Measurements from ENCODE around the gene FBRSL1.
"Not testable (repeated sequence)": the region's sequence is repeated elsewhere in the genome, so short reads cannot be mapped to it uniquely, and the experiment has no call there.

Gene FBRSL1

DNA sequence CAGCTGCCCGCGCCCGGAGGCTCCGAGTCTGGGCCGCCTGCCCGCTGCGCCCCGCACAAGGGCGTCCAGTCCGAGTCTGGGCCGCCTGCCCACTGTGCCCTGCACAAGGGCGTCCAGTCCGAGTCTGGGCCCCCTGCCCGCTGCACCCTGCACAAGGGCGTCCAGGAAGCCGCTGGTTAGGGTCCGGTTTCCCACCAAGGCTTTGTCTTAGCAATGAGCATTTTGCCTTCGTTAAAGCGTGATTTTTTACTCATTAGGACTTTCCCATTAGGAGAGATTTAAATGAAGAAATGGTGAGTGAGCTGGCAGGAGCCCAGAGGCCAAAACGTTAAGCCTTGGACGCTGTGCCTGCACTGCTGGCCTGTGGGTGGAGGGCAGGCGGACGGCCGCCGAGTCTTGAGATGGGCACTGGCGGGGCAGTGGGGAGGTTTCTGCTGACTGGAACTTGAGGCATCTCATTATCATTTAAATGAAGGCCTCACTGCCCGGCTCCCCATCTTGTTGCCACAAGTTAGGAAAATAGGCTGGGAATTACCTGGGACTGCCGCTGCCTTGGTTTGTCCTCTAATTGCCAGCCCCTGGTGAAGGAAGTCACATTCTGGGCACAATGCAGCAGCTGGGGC, 36.0 kb downstream of the FBRSL1 start:
- no peak for DNase-seq (ENCODE audit: low read depth)

DNA sequence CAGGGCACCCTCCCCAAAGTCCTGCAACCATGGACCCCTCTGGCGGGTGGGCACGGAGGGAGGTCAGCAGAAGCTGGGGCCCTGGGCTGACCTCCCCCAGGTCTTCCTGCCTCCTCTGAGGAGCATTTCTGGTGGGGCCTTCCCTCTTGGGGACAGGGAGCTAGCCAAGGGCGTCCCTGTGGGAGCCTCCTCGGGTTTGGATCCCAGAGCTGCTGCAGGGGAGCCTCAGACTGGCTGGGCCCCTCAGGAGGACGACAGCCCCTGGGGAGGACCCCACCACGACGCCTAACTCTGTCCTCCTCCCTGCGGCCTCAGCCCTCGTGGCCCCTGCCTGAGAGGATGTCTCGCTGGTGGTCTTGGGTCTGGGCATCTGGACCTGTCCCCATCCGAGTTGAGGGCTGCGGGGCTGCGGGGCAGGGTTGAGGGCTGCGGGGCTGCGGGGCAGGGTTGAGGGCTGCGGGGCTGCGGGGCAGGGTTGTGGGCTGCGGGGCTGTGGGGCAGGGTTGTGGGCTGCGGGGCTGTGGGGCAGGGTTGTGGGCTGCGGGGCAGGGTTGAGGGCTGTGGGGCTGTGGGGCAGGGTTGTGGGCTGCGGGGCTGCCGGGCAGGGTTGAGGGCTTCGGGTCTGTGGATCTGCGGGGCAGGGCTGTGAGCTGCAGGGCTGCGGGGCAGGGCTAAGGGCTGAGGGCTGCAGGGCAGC, 37.4 kb downstream of the FBRSL1 start:
- no peak for DNase-seq (ENCODE audit: low read depth)

DNA sequence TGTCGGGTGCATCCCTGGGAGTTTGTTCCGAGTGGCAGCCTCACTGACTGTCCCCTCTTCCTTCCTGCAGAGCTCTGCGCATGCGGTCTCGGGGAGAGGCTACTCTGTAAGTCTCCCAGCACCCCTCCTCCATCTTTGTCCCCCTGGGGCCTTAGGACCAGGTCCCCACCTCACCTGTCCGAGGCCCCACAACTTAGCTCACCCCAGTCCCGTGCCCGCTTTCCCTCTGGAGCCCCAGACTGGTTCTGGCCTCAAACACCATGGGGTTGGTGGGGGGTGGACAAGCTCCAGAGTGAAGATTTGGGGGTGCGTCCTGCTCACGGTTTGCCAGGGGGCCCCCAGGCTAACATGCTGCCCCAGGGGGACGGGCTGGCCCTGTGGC, 37.9 kb downstream of the FBRSL1 start:
- no peak for DNase-seq (ENCODE audit: low read depth)

DNA sequence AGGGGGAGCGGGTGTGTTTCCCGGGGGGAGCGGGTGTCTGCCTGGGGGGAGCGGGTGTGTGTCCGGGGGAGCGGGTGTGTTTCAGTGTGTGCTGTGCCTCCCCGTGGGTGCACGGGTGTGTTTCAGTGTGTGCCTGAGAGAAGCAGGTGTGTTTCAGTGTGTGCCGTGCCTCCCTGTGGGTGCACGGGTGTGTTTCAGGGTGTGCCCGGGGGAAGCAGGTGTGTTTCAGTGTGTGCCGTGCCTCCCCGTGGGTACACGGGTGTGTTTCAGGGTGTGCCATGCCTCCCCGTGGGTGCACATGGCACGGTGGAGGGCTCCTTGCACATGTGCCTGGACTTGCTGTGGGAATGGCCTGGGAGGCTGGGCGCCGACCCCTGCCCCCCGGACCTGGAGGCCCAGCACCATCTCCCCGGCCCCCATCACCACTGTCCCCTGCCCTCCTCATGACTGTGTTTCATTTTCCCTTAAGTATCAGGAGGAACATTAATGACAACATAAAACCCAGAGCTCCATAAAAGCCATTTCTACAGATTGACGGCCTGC, 38.7 kb downstream of the FBRSL1 start:
- DNase-seq (ENCODE audit: low read depth) = no peak

DNA sequence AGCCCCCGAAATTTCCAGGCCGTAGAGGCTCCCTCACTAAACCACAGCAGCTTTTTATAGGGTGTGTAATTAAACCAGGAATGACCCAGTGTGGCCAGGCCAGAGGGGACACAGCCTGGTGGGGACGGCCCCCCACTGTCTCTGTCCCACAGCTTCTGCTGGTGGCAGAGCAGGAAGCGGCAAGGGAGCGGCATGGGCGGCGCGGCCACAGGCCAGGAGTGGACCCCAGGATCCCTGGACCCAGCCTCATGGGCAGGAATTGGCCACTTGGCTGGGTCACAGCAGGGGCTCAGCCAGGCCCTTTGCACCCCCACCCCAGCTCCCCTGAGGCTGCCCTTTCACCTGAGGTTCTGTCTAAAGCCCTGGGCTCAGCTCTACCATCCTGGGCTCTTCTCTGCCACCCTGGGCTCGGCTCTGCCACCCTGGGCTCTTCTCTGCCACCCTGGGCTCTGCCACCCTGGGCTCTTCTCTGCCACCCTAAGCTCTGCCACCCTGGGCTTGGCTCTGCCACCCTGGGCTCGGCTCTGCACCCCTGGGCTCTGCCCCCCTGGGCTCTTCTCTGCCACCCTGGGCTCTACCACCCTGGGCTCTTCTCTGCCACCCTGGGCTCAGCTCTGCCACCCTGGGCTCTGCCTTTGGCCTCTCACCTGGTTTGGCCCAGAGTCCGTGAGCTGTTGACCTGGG, 39.3 kb downstream of the FBRSL1 start:
- no peak for DNase-seq (ENCODE audit: low read depth)

DNA sequence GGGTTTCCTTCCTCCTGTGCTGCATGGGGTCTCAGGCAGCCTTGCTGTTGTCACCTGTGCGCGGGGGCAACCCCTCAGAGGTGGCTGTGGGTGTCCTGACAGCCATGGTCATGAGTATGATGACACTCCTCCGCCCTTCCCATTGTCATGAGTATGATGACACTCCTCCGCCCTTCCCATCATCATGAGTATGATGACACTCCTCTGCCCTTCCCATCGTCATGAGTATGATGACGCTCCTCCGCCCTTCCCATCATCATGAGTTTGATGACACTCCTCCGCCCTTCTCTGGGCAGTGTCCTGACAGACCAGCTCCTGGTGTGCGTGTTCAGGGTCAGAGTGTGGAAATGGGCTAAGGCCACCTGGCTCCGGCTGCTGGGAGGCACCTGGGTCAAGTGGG, 40.0 kb downstream of the FBRSL1 start:
- no peak for DNase-seq (ENCODE audit: low read depth)

DNA sequence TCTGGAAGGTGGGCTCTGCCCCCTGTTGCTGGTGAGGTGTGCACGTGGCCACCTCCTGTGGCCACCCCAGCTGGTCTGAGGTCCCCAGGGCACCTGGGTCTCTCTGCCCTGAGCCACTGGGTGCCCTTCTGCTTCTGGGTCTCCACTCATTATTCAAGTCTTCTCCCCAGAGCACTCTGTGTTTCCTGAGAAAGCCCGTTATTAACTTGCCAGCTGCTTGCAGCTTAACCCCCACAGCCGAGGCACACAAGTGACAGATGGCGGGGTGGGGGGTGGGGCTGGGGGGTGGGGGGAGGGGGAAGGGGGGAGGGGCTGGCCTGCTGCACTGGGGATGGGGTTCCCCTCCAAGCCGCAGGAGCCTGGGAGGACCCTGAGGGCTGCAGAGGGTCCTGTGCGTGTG, 40.5 kb downstream of the FBRSL1 start:
- no peak for DNase-seq (ENCODE audit: low read depth)

DNA sequence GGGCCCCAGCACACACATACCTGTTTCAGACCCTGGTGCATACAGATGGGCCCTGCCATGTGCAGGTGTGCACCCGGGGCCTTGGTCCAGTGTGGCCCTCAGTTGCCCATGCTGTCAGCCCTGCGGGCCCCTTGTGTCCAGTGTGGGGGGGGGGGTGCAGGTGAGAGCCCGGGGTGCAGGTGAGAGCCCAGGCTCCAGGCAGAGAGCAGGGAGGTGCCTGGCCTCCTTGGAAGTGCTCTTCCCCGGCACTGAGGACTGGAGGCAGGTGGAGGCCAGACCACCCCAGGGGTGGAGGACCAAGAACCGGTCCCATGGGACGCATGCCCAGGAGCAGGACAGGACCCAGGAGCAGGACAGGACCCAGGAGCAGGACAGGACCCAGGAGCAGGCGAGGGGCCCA, 40.9 kb downstream of the FBRSL1 start:
- no peak for DNase-seq (ENCODE audit: low read depth)

DNA sequence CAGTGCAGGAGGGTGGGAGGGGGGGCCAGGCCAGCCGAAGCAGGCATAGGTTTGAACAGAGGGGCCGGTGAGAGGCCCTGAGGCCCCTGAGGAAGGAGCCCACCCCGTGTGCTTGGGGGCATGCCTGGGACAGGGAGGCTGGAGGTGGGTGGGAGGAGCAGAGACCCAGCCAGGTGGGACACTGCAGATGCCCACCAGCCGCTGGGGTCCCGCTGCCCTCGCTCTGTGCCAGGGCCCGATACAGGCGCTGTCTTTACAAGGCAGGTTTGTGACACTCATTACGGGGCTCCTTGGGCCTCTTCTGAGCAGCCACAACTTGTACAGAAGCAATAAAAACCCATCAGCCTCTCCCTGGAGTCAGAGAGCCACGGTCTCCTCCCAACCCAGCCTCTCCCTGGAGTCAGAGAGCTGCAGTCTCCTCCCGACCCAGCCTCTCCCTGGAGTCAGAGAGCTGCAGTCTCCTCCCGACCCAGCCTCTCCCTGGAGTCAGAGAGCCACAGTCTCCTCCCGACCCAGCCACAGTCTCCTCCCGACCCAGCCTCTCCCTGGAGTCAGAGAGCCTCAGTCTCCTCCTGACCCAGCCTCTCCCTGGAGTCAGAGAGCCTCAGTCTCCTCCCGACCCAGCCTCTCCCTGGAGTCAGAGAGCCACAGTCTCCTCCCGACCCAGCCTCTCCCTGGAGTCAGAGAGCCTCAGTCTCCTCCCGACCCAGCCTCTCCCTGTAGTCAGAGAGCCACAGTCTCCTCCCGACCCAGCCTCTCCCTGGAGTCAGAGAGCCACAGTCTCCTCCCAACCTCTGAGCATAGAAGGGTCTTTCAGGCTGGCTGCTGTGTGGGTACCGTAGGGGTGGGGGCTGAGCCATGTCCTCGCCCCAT, 43.0 kb downstream of the FBRSL1 start:
- DNase-seq (ENCODE audit: low read depth) = not testable (repeated sequence)

DNA sequence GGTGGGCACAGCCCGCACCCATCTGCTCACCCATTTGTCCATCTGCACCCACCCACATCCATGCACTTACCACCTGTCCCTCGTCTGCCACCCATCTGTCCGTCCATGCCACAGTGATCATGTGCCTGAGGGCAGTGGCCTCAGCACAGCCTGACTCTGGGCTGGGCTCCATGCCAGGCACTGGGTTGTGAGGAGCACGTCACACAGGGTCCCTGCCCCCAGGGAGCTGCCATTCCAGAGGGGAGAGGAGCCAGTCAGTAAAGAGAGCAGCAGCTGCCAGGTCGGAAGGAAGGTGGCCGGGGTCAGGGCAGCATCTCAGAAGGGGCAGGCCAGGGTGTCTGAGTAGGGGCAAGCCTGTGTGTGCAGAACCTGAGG, 43.6 kb downstream of the FBRSL1 start:
- DNase-seq (ENCODE audit: low read depth) = no peak

DNA sequence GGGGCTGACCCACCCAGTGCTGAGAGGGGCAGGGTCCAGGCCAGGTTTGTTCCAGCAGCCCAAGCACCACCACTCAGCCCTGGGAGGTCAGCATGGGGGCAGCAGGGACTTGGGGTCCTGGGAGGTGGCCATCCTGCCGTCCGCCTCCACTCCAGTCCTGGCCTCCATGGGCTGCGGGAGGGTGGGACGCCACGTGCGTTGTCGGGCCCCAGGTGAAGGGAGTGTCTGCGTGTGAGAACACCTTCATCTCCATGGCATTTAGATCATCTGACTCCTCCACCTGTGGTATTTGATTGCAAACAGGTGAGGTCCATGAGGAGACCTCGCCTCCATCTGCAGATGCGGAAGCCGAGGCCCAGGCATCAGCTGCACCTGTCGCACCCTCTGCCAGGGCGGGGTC, 44.1 kb downstream of the FBRSL1 start:
- no peak for DNase-seq (ENCODE audit: low read depth)

DNA sequence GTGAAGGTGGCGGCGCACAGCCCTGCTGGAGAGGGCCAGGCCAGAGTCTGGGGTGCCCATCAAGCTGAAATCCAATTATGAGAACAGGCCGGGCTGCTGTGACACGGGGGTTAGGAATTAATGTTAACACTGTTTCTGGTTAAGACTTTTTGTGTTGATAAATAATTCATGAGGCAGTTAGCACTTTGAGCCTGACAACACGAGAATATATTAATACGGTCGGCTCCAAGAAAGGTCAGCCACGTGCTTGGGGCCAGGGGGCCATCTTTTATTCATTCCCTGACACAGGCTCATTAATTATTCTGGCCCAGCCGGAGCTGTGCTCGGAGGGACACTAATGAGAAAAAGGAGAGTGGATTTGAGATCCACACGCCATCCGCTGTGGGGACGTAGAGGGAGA, 45.1 kb downstream of the FBRSL1 start:
- no peak for DNase-seq (ENCODE audit: low read depth)

DNA sequence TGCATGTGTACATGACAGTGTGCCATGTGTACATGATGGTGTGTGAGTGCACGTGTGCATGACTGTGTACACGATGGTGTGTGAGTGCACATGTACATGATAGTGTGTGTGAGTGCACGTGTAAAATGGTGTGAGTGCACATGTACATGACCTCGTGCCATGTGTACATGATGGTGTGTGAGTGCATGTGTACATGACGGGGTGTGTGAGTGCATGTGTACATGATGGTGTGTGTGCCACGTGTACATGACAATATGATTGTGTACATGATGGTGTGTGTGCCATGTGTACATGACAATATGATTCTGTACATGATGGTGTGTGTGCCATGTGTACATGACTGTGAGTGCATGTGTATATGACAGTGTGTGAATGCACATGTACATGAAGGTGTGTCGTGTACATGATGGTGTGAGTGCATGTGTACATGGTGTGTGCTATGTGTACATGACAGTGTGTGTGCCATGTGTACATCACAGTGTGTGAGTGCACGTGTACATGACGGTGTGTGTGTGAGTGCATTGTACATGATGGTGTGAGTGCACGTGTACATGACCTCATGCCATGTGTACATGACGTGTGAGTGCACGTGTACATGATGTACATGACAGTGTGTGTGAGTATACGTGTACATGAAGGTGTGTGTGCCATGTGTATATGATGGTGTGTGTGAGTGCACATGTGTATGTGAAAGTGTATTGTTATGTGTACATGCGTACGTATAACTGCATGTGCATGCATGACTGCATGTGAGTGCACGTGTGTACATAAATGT, 46.3 kb downstream of the FBRSL1 start:
- no peak for DNase-seq (ENCODE audit: low read depth)

DNA sequence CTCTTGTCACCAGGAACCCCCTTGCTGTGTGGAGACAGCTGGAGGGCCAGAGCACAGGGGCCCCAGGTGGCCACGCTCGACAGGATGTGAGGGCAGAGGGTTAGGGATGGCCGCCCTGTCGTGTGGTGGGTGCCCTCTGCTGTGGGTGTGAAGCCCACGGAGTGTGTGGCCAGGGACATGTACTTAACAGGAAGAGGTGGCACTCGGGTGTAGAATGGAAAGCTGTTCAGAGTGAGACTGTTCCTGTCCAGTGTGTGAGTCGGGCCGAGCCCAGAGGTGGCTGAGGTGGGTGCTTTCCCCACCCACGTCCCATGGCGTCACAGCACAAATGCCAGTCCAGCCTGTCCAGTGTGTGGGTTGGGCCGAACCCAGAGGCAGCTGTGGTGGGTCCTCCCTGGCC, 47.1 kb downstream of the FBRSL1 start:
- DNase-seq (ENCODE audit: low read depth) = no peak

DNA sequence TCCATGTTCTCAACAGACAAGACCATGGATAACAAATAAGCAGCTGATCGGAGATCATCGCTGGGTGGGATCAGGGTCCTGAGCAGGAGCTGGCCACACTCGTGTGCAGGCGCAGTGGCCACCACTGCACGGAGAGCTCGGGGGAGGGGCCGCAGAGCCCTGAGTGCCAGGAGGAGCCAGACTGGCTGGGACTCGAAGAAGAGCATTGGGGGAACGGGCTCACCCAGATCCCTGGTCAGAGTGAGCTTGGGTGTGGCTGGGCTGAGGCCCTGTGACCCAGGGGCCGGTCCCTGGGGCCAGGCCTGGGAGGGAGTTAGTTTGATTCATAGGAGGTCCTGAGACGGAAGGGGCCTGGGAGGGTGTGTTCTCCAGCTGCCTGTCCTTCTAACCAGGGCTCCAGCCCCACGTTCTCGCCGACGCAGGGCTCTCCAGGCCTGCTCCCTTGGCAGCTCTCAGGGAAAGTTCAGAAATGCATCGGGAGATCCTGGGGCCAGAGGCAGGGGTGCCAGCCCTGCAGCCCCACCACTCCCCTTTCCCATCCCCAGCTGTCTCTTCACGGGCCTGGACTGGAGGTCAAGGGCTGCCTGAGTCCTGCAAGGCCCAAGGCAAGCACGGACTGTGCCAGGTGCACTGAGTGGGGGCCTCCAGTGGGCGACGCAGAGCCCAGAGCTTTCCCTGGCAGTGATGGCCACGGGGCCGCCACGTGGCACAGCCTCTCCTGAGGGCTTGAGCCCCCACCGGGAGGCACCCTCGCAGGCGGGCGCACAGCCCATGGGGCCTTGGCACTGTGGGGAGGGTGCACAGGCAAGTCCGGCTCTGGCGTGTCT, 48.1 kb downstream of the FBRSL1 start:
- no peak for DNase-seq (ENCODE audit: low read depth)

DNA sequence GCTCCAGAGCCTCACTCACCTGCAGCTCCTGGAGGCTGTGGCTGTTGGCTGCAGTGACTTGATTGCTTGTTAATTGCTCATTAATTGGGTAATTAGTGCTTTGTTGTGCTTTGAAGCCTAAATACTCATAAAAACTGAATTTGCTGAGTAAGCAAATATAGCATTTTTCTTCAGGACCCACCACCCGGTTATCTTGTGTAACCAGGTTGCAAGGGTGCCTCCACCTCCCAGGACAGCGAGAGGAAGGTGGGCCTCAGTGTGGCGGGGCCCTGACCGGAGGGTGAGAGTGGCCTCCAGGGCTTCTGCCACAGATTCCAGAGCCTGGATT, 48.7 kb downstream of the FBRSL1 start:
- DNase-seq (ENCODE audit: low read depth) = no peak

DNA sequence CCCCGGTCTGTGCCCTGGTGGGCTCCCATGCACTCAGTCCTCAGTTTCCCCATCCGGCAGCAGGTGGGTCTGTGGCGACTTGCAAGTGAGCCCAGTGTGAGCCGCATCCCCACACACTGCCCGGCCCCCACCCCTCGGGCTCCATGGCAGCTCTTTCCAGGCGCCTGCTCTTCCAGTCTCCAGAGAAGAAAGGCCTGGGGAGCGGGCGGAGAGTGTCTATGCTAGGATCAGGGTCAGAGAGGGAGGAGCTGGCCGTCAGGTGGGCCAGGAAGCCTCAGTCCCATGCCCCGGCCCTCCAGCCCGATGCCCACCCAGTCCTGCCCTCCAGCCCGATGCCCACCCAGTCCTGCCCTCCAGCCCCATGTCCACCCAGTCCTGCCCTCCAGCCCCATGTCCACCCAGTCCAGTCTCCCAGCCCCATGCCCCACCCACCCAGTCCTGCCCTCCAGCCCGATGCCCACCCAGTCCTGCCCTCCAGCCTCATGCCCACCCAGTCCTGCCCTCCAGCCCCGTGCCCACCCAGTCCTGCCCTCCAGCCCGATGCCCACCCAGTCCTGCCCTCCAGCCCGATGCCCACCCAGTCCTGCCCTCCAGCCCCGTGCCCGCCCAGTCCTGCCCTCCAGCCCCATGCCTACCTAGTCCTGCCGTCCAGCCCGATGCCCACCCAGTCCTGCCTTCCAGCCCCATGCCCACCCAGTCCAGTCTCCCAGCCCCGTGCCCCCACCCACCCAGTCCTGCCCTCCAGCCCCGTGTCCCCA, 49.2 kb downstream of the FBRSL1 start:
- DNase-seq (ENCODE audit: low read depth) = no peak

DNA sequence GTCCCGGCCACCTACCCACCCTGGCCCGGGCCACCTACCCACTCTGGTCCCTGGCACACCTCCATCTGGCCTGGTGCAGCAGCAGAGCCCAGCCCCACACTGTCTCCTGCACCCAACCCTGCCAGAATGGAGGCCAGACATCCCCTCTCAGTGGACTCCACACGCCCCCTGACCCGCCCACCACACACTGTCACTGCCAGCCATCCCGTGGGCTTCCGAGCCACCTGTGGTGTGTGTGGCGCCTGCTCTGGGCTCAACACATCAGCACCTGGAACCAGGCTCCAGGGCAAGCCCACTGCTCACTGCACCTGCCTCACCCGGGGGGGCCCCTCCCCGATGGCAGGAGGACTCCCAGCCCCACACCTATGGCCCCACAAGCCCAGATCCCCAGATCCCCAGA, 50.5 kb downstream of the FBRSL1 start:
- no peak for DNase-seq (ENCODE audit: low read depth)

DNA sequence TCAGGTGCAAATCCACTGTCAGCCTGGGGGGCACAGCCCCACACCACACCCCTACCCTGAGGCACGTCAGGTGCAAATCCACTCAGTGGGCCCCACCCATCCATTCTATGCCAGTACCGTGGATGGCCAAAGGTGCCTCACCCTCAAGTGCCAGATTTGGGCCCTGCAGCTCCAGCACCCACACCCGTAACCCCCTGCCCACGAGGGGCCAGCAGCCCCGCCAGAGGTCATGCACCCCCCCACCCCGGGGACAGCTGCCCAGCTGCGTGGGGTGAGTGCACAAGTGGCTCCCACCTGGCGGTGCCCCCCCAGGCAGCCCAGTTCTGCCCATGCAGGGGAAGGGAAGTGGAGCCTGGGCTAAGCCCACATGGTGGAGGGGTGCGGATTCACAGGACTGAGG, 51.2 kb downstream of the FBRSL1 start:
- DNase-seq (ENCODE audit: low read depth) = no peak

DNA sequence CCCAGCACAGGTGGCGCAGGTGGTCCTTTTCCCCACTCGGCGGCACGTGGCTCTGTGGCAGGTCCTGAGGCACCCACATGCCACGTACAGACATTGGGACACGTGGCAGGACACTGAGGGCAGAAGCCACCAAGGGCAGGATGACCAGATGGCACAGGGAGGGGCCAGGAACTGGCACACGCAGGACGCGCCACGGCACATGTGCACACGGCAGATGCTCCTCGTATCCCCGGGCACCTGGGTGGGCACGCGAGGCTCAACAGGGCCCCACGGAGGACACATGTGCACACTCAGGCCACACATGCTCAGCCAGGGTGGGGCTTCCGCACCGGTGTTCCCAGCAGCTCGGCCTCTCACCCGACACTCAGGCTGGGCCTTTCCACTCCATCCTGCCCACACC, 52.0 kb downstream of the FBRSL1 start:
- DNase-seq (ENCODE audit: low read depth) = no peak

Data from GM04503 (cell line).